ENCODE results near the gene ZER1. TPM values are rescaled to one million over a fixed set of nuclear protein-coding genes. Genes with fewer than 3 reads are reported as not detected.
"Not testable (repeated sequence)": the region's sequence is repeated elsewhere in the genome, so short reads cannot be mapped to it uniquely, and the experiment has no call there.

The ZER1 gene
- total and polyA plus RNA-seq, 2 of the 8 experiments (the other 6 are each of a cell fraction or from before 2014, with no cell fraction given), result 20.5 to 26.6 TPM

DNA sequence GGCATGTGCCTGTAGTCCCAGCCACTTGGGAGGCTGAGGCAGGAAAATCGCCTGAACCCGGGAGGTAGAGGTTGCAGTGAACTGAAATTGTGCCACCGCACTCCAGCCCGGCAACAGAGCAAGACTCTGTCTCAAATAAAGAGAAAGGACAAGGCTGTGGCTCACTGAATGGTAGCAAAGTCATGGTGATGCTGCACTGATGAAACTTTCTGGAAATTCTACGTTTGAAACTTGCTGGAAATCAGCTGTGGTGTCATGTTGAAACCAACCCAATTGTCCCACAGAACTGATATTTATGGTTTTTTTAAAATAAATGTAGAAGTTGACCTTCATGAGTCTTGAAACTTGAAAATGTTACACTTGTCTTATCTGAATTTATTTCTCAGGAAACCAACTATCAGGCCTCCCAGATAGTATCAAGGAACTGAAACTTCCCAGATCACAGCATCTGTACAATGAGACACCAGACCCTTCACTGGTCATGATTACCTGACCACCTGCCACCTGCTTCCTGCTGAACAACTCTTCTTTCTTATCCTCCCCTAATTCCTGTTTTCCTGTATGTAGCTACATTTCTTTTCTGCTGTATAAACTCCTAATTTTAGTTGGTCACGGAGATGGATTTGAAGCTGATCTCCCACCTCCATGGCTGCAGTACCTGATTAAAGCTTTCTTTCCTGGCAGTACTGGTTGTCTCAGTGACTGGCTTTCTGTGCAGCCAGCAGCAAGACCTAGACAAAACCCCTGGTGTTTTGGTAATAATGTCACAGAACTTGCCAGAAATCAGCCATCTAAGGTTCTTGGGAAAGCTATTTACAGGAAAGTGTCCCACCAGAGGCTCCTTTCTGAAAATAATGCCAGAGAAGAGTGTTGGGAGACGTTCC is 9.7 kb upstream of the ZER1 start (continued):
- no peak for TF ChIP-seq SIRT6 (IDR thresholded peaks at IDR 0.05; ENCODE audit: low read length)
- TF ChIP-seq CHD1 (IDR thresholded peaks at IDR 0.05; ENCODE audit: low read depth, low read length), result no peak
- TF ChIP-seq RXRA (IDR thresholded peaks at IDR 0.05; ENCODE audit: insufficient read depth, low read depth, low read length), result no peak
- TF ChIP-seq RAD21 (IDR thresholded peaks at IDR 0.05 in 1 of 2, conservative IDR thresholded peaks at IDR 0.05 in 1 of 2; ENCODE audit: low read depth in 2 of 2, low read length in 2 of 2), result no peak
- no peak for TF ChIP-seq CHD2 (IDR thresholded peaks at IDR 0.05; ENCODE audit: low read length)
- no peak for TF ChIP-seq POU5F1 (IDR thresholded peaks at IDR 0.05; ENCODE audit: low read depth, low read length)
- no peak for TF ChIP-seq ASH2L (IDR thresholded peaks at IDR 0.05; ENCODE audit: low read length)
- no peak for TF ChIP-seq BCL11A (IDR thresholded peaks at IDR 0.05; ENCODE audit: low read depth in 2 of 2, low read length in 2 of 2)

DNA sequence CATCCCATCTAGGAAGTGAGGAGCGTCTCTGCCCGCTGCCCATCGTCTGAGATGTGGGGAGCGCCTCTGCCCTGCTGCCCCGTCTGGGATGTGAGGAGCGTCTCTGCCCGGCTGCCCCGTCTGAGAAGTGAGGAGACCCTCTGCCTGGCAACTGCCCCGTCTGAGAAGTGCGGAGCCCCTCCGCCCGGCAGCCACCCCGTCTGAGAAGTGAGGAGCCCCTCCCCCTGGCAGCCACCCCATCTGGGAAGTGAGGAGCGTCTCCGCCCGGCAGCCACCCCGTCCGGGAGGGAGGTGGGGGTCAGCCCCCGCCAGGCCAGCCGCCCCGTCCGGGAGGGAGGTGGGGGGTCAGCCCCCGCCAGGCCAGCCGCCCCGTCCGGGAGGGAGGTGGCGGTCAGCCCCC is 8.4 kb upstream of the ZER1 start:
- not testable (repeated sequence) for H3K27ac ChIP-seq (ENCODE audit: low read depth, low read length); H4K91ac ChIP-seq (replicated peaks; ENCODE audit: insufficient read length, low read length)
- WGBS, 2 experiments (ENCODE audit: extremely low coverage in 1 of 2, insufficient coverage in 1 of 2, insufficient read length in 1 of 2, insufficient replicate concordance in 2 of 2, low coverage in 1 of 2, low lambda C conversion rate in 2 of 2, missing lambda C conversion rate in 1 of 2), result 79% methylated on average over 12 of the region's 27 CpGs; no CpG with 5 or more reads in 1 of the 2 experiments

More for the DNA sequence above, 8.4 kb upstream of the ZER1 start:
- H3K4me3 ChIP-seq (ENCODE audit: extremely low read depth in 1 of 4, insufficient read depth in 2 of 4, low read depth in 3 of 4, low read length in 4 of 4); POLR2A ChIA-PET (ENCODE audit: partially characterized antibody); H3K27me3 ChIP-seq (replicated peaks in 1 of 4; ENCODE audit: control insufficient read depth in 3 of 4, extremely low read depth in 1 of 4, insufficient read depth in 3 of 4, low read length in 3 of 4); H4K8ac ChIP-seq (ENCODE audit: extremely low read depth, insufficient read depth, low read length); H4K5ac ChIP-seq (ENCODE audit: insufficient read length, low read depth, low read length); H2BK5ac ChIP-seq (ENCODE audit: low read depth, low read length); H2AK5ac ChIP-seq (ENCODE audit: low read depth, low read length); H2BK20ac ChIP-seq (ENCODE audit: low read length); H2BK120ac ChIP-seq (replicated peaks; ENCODE audit: low read depth, low read length); H3K4me1 ChIP-seq (replicated peaks in 1 of 4; ENCODE audit: control insufficient read depth in 3 of 4, insufficient read depth in 4 of 4, low read length in 3 of 4); H3K56ac ChIP-seq (replicated peaks; ENCODE audit: insufficient read length, low read depth, low read length); H3K4ac ChIP-seq (replicated peaks; ENCODE audit: insufficient read length, low read depth, low read length); H3K23me2 ChIP-seq (ENCODE audit: low read depth, low read length); H3K79me2 ChIP-seq (ENCODE audit: control insufficient read depth in 1 of 2, insufficient read depth in 2 of 2, low read length in 2 of 2); H2BK12ac ChIP-seq (ENCODE audit: low read depth, low read length); H3K79me1 ChIP-seq (ENCODE audit: low read depth, low read length); H3K23ac ChIP-seq (ENCODE audit: insufficient read length); H2AFZ ChIP-seq (ENCODE audit: low read length); CTCF ChIA-PET (ENCODE audit: partially characterized antibody); H4K20me1 ChIP-seq (replicated peaks in 1 of 2; ENCODE audit: control insufficient read depth in 1 of 2, insufficient read depth in 2 of 2, low read length in 2 of 2); H2BK15ac ChIP-seq (ENCODE audit: low read length); H3K18ac ChIP-seq (ENCODE audit: extremely low read depth, low read length); DNase-seq (ENCODE audit: low read depth in 1 of 2, low spot score in 2 of 2); H3K4me2 ChIP-seq (ENCODE audit: insufficient read depth in 1 of 2, low read depth in 2 of 2, low read length in 2 of 2); H3K36me3 ChIP-seq (ENCODE audit: control insufficient read depth in 2 of 4, insufficient read depth in 4 of 4, low read length in 3 of 4); H3K14ac ChIP-seq (ENCODE audit: insufficient read length); FAIRE-seq; H3K9me3 ChIP-seq (ENCODE audit: insufficient read depth in 2 of 2, low read depth in 1 of 2, low read length in 1 of 2); H3K9ac ChIP-seq (replicated peaks in 1 of 4; ENCODE audit: extremely low read depth in 1 of 4, low read depth in 3 of 4, low read length in 3 of 4): not testable (repeated sequence)
